ENCODE measurements around the gene LHFPL6.

Gene LHFPL6

DNA sequence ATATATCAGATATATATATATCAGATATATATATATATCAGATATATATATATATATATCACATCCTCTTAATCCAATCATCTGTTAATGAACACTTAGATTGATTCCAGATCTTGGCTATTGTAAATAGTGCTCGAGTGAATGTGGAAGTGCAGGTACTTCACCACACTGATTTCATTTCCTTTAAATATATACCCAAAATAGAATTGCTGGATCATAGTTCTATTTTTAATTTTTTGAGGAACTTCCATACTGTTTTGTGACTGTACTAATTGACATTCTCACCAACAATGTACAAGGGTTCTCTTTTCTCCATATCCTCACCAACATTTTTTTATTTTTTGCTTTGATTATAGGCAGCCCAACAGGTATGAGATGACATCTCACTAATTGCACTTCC lies 287.2 kb downstream of the LHFPL6 start:
- TF ChIP-seq FOXM1 (IDR thresholded peaks at IDR 0.05; ENCODE audit: borderline replicate concordance): no peak
- TF ChIP-seq ELF4 (IDR thresholded peaks at IDR 0.05): no peak
- TF ChIP-seq L3MBTL2 (conservative IDR thresholded peaks at IDR 0.05): no peak
- TF ChIP-seq ZNF384 (IDR thresholded peaks at IDR 0.05): no peak
- TF ChIP-seq TARDBP (IDR thresholded peaks at IDR 0.05): no peak
- no peak for TF ChIP-seq SP1 (IDR thresholded peaks at IDR 0.05)
- TF ChIP-seq, protein P1, sequence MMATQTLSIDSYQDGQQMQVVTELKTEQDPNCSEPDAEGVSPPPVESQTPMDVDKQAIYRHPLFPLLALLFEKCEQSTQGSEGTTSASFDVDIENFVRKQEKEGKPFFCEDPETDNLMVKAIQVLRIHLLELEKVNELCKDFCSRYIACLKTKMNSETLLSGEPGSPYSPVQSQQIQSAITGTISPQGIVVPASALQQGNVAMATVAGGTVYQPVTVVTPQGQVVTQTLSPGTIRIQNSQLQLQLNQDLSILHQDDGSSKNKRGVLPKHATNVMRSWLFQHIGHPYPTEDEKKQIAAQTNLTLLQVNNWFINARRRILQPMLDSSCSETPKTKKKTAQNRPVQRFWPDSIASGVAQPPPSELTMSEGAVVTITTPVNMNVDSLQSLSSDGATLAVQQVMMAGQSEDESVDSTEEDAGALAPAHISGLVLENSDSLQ (IDR thresholded peaks at IDR 0.05): no peak
- no peak for TF ChIP-seq NFRKB (IDR thresholded peaks at IDR 0.05)
- ChIA-PET CTCF (no interaction called here), POLR2A (no interaction called here)
- DNase-seq (ENCODE audit: extremely low spot score): no peak

DNA sequence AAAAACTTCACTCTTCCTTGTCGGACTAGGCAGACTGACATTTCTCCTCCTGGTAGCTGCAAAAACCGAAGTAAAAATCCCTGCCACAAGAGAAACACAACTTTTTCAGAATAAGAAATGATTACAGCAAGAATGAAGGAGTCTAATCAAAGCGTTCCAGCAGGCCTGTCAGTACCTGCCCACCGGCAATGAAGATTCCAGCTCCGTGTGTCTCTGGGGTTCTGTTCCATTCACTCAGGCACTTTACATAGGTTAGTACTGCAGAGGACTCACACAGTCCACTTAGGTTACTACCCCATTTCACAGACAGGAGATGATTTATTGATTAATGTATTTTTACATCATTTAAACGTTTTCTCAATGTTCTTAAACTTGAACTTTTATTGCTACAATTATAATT lies 289.3 kb downstream of the LHFPL6 start:
- CTCF ChIA-PET: no interaction called here
- no peak for TF ChIP-seq CTBP1 (IDR thresholded peaks at IDR 0.05; ENCODE audit: borderline replicate concordance)
- TF ChIP-seq, protein P1 (IDR thresholded peaks at IDR 0.05): 0 out of 2 replicates have a peak, but pooled peaks have one; percentile 16
- DNase-seq (ENCODE audit: extremely low spot score): no peak
- POLR2A ChIA-PET: no interaction called here

DNA sequence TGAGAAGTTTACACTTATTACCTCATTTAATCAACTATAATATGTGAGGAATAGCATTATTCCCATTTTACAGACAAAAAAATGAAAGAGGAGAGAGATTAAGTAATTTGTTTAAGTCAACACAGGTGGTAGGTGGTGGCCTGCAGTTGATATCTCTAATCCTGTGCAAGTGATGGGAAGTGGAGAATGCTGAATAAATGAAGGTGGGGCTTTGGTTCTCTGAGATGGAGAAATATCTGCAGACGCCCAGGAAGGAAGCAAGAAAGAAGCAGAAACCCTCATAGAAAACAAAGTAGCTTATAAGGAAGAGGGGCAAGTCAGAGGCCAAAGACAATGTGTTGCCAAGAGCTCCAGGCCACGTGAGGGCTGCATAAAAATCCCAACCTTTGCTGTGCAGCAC lies 290.4 kb downstream of the LHFPL6 start:
- TF ChIP-seq FOXK2 (IDR thresholded peaks at IDR 0.05): no peak
- ChIA-PET POLR2A (no interaction called here), CTCF (no interaction called here)
- no peak for DNase-seq (ENCODE audit: extremely low spot score)

DNA sequence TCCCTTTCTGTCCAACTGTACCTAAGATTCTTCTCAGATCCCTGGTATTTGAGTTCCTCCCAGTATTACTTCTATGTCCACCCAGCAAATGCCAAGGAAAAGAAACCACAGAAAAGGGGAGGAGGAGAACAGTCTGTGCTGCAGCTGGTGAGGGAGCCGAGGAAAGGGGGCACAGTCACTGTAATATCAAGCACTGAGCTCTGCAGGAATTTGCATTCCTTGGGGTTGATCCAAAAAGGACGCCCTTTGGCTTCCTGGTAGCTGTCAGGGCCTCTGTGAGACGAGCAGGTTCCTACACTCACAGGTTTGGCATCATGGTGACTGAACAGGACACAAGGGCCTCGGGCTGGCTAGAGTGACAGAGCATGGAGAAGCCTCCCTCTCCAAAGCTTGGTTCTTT lies 291.4 kb downstream of the LHFPL6 start:
- POLR2A ChIA-PET: no interaction called here
- CTCF ChIA-PET: no interaction called here
- TF ChIP-seq, protein P1 (IDR thresholded peaks at IDR 0.05): no peak
- no peak for TF ChIP-seq SUZ12 (IDR thresholded peaks at IDR 0.05)
- no peak for TF ChIP-seq TARDBP (IDR thresholded peaks at IDR 0.05)
- no peak for TF ChIP-seq FOXM1 (IDR thresholded peaks at IDR 0.05; ENCODE audit: borderline replicate concordance)
- no peak for TF ChIP-seq BHLHE40 (IDR thresholded peaks at IDR 0.05; ENCODE audit: borderline replicate concordance)
- no peak for TF ChIP-seq ELF4 (IDR thresholded peaks at IDR 0.05)

GRCh38 chr13:39310961-39311360 lies 292.0 kb downstream of the LHFPL6 start:
- POLR2A ChIA-PET: no interaction called here
- TF ChIP-seq CTBP1 (IDR thresholded peaks at IDR 0.05; ENCODE audit: borderline replicate concordance) (no peak), L3MBTL2 (conservative IDR thresholded peaks at IDR 0.05) (no peak), ZNF384 (IDR thresholded peaks at IDR 0.05) (no peak), SP1 (IDR thresholded peaks at IDR 0.05) (no peak), ARNT (IDR thresholded peaks at IDR 0.05) (no peak), FOXM1 (IDR thresholded peaks at IDR 0.05; ENCODE audit: borderline replicate concordance) (no peak), HDGF (IDR thresholded peaks at IDR 0.05; ENCODE audit: borderline replicate concordance) (no peak), FOXK2 (IDR thresholded peaks at IDR 0.05) (no peak), SUZ12 (IDR thresholded peaks at IDR 0.05) (no peak), ELF4 (IDR thresholded peaks at IDR 0.05) (no peak), FOXA1 (IDR thresholded peaks at IDR 0.05) (no peak), LEF1 (IDR thresholded peaks at IDR 0.05; ENCODE audit: borderline replicate concordance) (no peak), BHLHE40 (IDR thresholded peaks at IDR 0.05; ENCODE audit: borderline replicate concordance) (no peak), TARDBP (IDR thresholded peaks at IDR 0.05) (no peak), NFRKB (IDR thresholded peaks at IDR 0.05) (no peak)
- TF ChIP-seq, protein P1 (IDR thresholded peaks at IDR 0.05): no peak
- CTCF ChIA-PET: no interaction called here
- no peak for DNase-seq (ENCODE audit: extremely low spot score)

More for the DNA sequence above, 291.4 kb downstream of the LHFPL6 start:
- no peak for DNase-seq (ENCODE audit: extremely low spot score)

DNA sequence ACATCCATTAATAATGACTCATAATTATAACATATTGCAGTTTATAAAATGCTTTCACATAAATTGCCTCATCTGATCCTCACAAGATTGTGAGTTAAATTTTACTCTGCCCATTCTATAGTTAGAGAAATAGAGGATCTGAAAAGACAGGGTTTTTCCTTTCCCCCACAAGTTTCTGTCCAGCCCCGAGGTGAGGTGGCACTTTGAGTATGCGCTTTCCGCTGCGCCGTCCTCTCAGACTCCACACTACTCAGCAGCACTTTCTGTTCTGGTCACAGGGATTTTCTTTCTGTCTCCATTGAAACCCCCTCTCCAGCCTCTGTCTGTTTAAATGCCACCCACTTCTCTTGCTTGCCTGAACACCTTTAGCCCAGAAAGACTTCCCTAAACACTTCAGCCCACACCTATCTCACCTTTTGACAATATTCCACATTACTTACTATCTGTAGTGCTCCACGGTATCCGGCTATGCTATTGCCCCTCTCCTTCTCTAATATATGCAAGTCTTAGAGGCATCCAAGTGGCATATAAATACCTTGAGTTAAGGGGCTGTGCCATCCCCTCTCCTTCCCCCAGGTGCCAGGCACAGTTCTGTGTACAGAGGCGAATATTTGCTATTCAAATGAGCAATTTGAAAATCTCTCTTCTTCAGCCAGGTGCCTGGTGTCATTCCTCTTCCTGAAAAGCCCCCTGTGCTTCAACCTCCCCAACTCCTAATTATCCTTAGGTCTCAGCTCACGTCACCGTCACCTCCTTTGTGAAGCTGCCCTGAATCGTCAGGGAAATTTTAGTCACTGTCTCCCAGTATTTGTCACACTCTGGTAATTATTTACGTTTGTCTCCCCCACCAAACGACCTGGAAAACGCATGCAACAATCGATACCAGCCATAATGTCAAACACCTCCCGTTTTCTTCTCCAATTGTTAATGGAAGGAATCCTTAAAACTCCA lies 296.1 kb downstream of the LHFPL6 start:
- TF ChIP-seq SUZ12 (IDR thresholded peaks at IDR 0.05): no peak
- no peak for TF ChIP-seq ZNF384 (IDR thresholded peaks at IDR 0.05)
- DNase-seq (ENCODE audit: extremely low spot score): no peak
- ChIA-PET POLR2A (no interaction called here), CTCF (no interaction called here)

GRCh38 chr13:39302820-39303219 lies 300.2 kb downstream of the LHFPL6 start:
- DNase-seq (ENCODE audit: extremely low spot score): no peak
- TF ChIP-seq FOXA1 (IDR thresholded peaks at IDR 0.05): no peak
- TF ChIP-seq ZNF384 (IDR thresholded peaks at IDR 0.05): no peak
- TF ChIP-seq SUZ12 (IDR thresholded peaks at IDR 0.05): no peak
- TF ChIP-seq LEF1 (IDR thresholded peaks at IDR 0.05; ENCODE audit: borderline replicate concordance): no peak
- no peak for TF ChIP-seq L3MBTL2 (conservative IDR thresholded peaks at IDR 0.05)
- TF ChIP-seq HDGF (IDR thresholded peaks at IDR 0.05; ENCODE audit: borderline replicate concordance): no peak
- TF ChIP-seq ELF4 (IDR thresholded peaks at IDR 0.05): no peak
- no peak for TF ChIP-seq NFRKB (IDR thresholded peaks at IDR 0.05)
- TF ChIP-seq, protein P1 (IDR thresholded peaks at IDR 0.05): no peak
- TF ChIP-seq FOXM1 (IDR thresholded peaks at IDR 0.05; ENCODE audit: borderline replicate concordance): no peak
- no peak for TF ChIP-seq FOXK2 (IDR thresholded peaks at IDR 0.05)
- ChIA-PET POLR2A (no interaction called here), CTCF (no interaction called here)

Data from HEK293T (cell line).